Keratinocyte (primary cell): ENCODE results near the gene FANCD2. TPM values are rescaled to one million over a fixed set of nuclear protein-coding genes. Genes with fewer than 3 reads are reported as not detected.
A peak's percentile ranks its signal among the peaks of the same experiment; 100 is the strongest.

Source experiments
- DNase-seq: peaks from one replicate; pipeline ENCODE4 v3.0.0-alpha.2; 2011; ENCODE audit warnings: low read depth, missing footprints, low spot score
- FAIRE-seq: peaks from 2 replicates; lab custom pipeline; 2011; peaks lifted over from hg19 to GRCh38; lab: Jason Lieb, UNC
- H2AFZ ChIP-seq: 2 replicates; pipeline ENCODE4 v1.6.0; 2012; ENCODE audit warnings: low read length, control low read depth, inconsistent platforms; ENCODE audit not compliant: control insufficient read depth
- H3K27ac ChIP-seq: 2 replicates; pipeline ENCODE4 v1.5.1; 2011; ENCODE audit warnings: low read length; ENCODE audit not compliant: control insufficient read depth, insufficient read depth
- H3K27me3 ChIP-seq: 3 replicates; pipeline ENCODE4 v1.6.0; 2011; ENCODE audit warnings: low read length; ENCODE audit not compliant: control insufficient read depth, insufficient read depth; ENCODE audit errors: extremely low read depth
- H3K36me3 ChIP-seq, 2 experiments: 2 replicates in 1 of 2; 3 replicates in 1 of 2; pipeline ENCODE4 v1.5.1; 2011; ENCODE audit warnings: low read length in 2 of 2, mild to moderate bottlenecking in 1 of 2; ENCODE audit not compliant: control insufficient read depth in 2 of 2, insufficient read depth in 2 of 2; ENCODE audit errors: extremely low read depth in 1 of 2
- H3K4me1 ChIP-seq: 3 replicates; pipeline ENCODE4 v1.5.1; 2011; ENCODE audit warnings: low read length; ENCODE audit not compliant: control insufficient read depth, insufficient read depth; ENCODE audit errors: extremely low read depth
- H3K4me2 ChIP-seq: 3 replicates; pipeline ENCODE4 v1.6.0; 2011; ENCODE audit warnings: low read depth, low read length; ENCODE audit not compliant: control insufficient read depth, insufficient read depth; ENCODE audit errors: extremely low read depth
- H3K4me3 ChIP-seq, 3 experiments: fragments of 200-600 bp in 1 of 3; sonication (generic) in 1 of 3; 2 replicates in 2 of 3; 3 replicates in 1 of 3; pipeline ENCODE4 v1.5.1; 2011 to 2016; ENCODE audit warnings: low read length in 3 of 3, mild to moderate bottlenecking in 3 of 3, control low read depth in 2 of 3, inconsistent platforms in 1 of 3, low read depth in 1 of 3, mixed read lengths in 1 of 3, mixed run types in 1 of 3, moderate library complexity in 1 of 3; ENCODE audit not compliant: control insufficient read depth in 2 of 3, insufficient read depth in 2 of 3; ENCODE audit errors: extremely low read depth in 1 of 3
- H3K79me2 ChIP-seq: 2 replicates; pipeline ENCODE4 v1.6.0; 2012; ENCODE audit warnings: low read length; ENCODE audit not compliant: control insufficient read depth, insufficient read depth
- H3K9ac ChIP-seq: 3 replicates; pipeline ENCODE4 v1.6.0; 2011; ENCODE audit warnings: low read length; ENCODE audit not compliant: control insufficient read depth, insufficient read depth; ENCODE audit errors: extremely low read depth
- H3K9me1 ChIP-seq: 3 replicates; pipeline ENCODE4 v1.6.0; 2011; ENCODE audit warnings: low read length; ENCODE audit not compliant: control insufficient read depth, insufficient read depth; ENCODE audit errors: extremely low read depth
- H3K9me3 ChIP-seq: 2 replicates; pipeline ENCODE4 v1.5.1; 2012; ENCODE audit warnings: low read depth, low read length; ENCODE audit not compliant: control insufficient read depth
- H4K20me1 ChIP-seq: 3 replicates; pipeline ENCODE4 v1.6.0; 2011; ENCODE audit warnings: low read length; ENCODE audit not compliant: control insufficient read depth, insufficient read depth; ENCODE audit errors: extremely low read depth
- CTCF ChIP-seq, 3 experiments: IDR thresholded peaks in 1 of 3; conservative IDR thresholded peaks in 1 of 3; optimal IDR thresholded peaks in 1 of 3; 2 replicates in 2 of 3; 3 replicates in 1 of 3; pipeline versions ENCODE3 to v1.5.1; 2011; ENCODE audit warnings: low read length in 3 of 3, mild to moderate bottlenecking in 3 of 3, moderate library complexity in 2 of 3, control low read depth in 1 of 3, inconsistent platforms in 1 of 3; ENCODE audit not compliant: insufficient read depth in 2 of 3; ENCODE audit errors: extremely low read depth in 1 of 3
- EZH2 ChIP-seq: IDR thresholded peaks from one replicate; pipeline ENCODE4 v1.6.1; 2012; ENCODE audit warnings: inconsistent platforms, mild to moderate bottlenecking, low read length, moderate library complexity
- dilution Hi-C: fragments of 300-500 bp; cut with MboI; formaldehyde crosslinking; loops from one replicate; pipeline ENCODE4 v1.7.0; 2020; ENCODE audit warnings: low sequenced_read_pairs; ENCODE audit not compliant: extremely low pct_ligation_motif_present
- polyA plus RNA-seq, 5 experiments: library from polyadenylated mRNA; depleted of rRNA in 3 of 5; stranded (reverse) in 3 of 5; stranded (forward) in 1 of 5; unstranded in 1 of 5; fragments of >200 nt; gene quantifications; 1 replicate in 1 of 5; 2 replicates in 3 of 5; 3 replicates in 1 of 5; pipeline versions ENCODE4 v1.2.1 to v1.2.3, GENCODE V29; 2011 to 2012; ENCODE audit warnings: missing spikeins in 2 of 5, low read depth in 1 of 5, low replicate concordance in 1 of 5

Gene FANCD2
- polyA plus RNA-seq, 1 donor (not counting 4 experiments of a cell fraction or from before 2014, with no cell fraction given) = 12.5 TPM

- peak overlapping the region; percentile 84 for H2AFZ ChIP-seq
- H3K4me2 ChIP-seq = peak overlapping the region; percentile 99
- dilution Hi-C loops = no loop called here
- peak overlapping the region; percentile 82 to 95 (median 89) for H3K4me3 ChIP-seq
- no peaks in the 10 kb centered on the region for H3K9me3 ChIP-seq
- FAIRE-seq = no peak
- peaks cover 0 to 4% of the 10 kb centered on the region in 2 experiments for H3K36me3 ChIP-seq
- TF ChIP-seq CTCF (optimal IDR thresholded peaks at IDR 0.05 in 1 of 3, IDR thresholded peaks at IDR 0.05 in 1 of 3, conservative IDR thresholded peaks at IDR 0.05 in 1 of 3; ENCODE audit: extremely low read depth in 1 of 3, insufficient read depth in 2 of 3, low read length in 3 of 3) (no peak), EZH2 (no peak)
- DNase-seq = no peak
- no peaks in the 10 kb centered on the region for H3K27me3 ChIP-seq
- H3K4me1 ChIP-seq = peaks cover 32% of the 10 kb centered on the region
- no peaks in the 10 kb centered on the region for H3K9me1 ChIP-seq
- H3K79me2 ChIP-seq = peaks cover 49% of the 10 kb centered on the region
- peak overlapping the region; percentile 90 for H3K27ac ChIP-seq
- no peaks in the 10 kb centered on the region for H4K20me1 ChIP-seq
- peak overlapping the region; percentile 92 for H3K9ac ChIP-seq
Measured at GRCh38 chr3:9986230-9986725, 40.0 kb upstream of the FANCD2 start.

GRCh38 chr3:9994086-9994844 is 32.0 kb upstream of the FANCD2 start:
- dilution Hi-C loops = no loop called here
- Histone ChIP-seq H3K9me3 (no peaks in the 10 kb centered on the region), H3K4me2 (no peak overlapping the region), H3K9ac (no peak overlapping the region), H3K27me3 (no peaks in the 10 kb centered on the region), H3K79me2 (peaks cover 23% of the 10 kb centered on the region), H3K4me1 (no peaks in the 10 kb centered on the region), H3K4me3 (no peak overlapping the region), H4K20me1 (no peaks in the 10 kb centered on the region), H3K36me3 (peaks cover 0 to 7% of the 10 kb centered on the region in 2 experiments), H3K9me1 (no peaks in the 10 kb centered on the region), H2AFZ (no peak overlapping the region), H3K27ac (peak overlapping the region; percentile 18)
- DNase-seq = no peak
- no peak for TF ChIP-seq CTCF (optimal IDR thresholded peaks at IDR 0.05 in 1 of 3, IDR thresholded peaks at IDR 0.05 in 1 of 3, conservative IDR thresholded peaks at IDR 0.05 in 1 of 3; ENCODE audit: extremely low read depth in 1 of 3, insufficient read depth in 2 of 3, low read length in 3 of 3)
- no peak for TF ChIP-seq EZH2
- no peak for FAIRE-seq
